GM18873 (cell line): Measurements from ENCODE around the gene KSR2.
"Not testable (repeated sequence)": the region's sequence is repeated elsewhere in the genome, so short reads cannot be mapped to it uniquely, and the experiment has no call there.

ENCODE experiments used
- ATAC-seq: cut with Tn5 transposase; IDR thresholded peaks from one replicate; pipeline ENCODE4 v1.9.1; 2021; ENCODE audit warnings: mild to moderate bottlenecking, moderate library complexity, moderate number of reproducible peaks; ENCODE audit not compliant: unreplicated experiment, low FRiP score

The KSR2 gene

GRCh38 chr12:117830471-117830870, 138.3 kb downstream of the KSR2 start:
- no peak for ATAC-seq

GRCh38 chr12:117829108-117829507, 139.7 kb downstream of the KSR2 start:
- ATAC-seq: no peak

- no peak for ATAC-seq
Measured at GRCh38 chr12:117827660-117828059, 141.1 kb downstream of the KSR2 start.

- no peak for ATAC-seq
Measured at GRCh38 chr12:117825827-117826226, 143.0 kb downstream of the KSR2 start.

GRCh38 chr12:117821480-117822175, 147.2 kb downstream of the KSR2 start:
- ATAC-seq: no peak

- no peak for ATAC-seq
Measured at GRCh38 chr12:117820216-117820907, 148.4 kb downstream of the KSR2 start.

GRCh38 chr12:117819160-117819559, 149.6 kb downstream of the KSR2 start:
- no peak for ATAC-seq

GRCh38 chr12:117818400-117818799, 150.4 kb downstream of the KSR2 start:
- ATAC-seq: no peak

- ATAC-seq: no peak
Measured at GRCh38 chr12:117809509-117809908, 159.3 kb downstream of the KSR2 start.

GRCh38 chr12:117807946-117808345, 160.8 kb downstream of the KSR2 start:
- no peak for ATAC-seq

- no peak for ATAC-seq
Measured at GRCh38 chr12:117807355-117807754, 161.4 kb downstream of the KSR2 start.

GRCh38 chr12:117805865-117806264, 162.9 kb downstream of the KSR2 start:
- ATAC-seq: no peak

GRCh38 chr12:117803001-117803400, 165.8 kb downstream of the KSR2 start:
- ATAC-seq: no peak

GRCh38 chr12:117800711-117801110, 168.1 kb downstream of the KSR2 start:
- not testable (repeated sequence) for ATAC-seq

GRCh38 chr12:117797202-117797601, 171.6 kb downstream of the KSR2 start:
- no peak for ATAC-seq

GRCh38 chr12:117792877-117793424, 175.8 kb downstream of the KSR2 start:
- ATAC-seq: no peak

GRCh38 chr12:117792471-117792870, 176.3 kb downstream of the KSR2 start:
- no peak for ATAC-seq

- ATAC-seq: no peak
Measured at GRCh38 chr12:117790948-117791347, 177.8 kb downstream of the KSR2 start.

GRCh38 chr12:117790198-117790597, 178.6 kb downstream of the KSR2 start:
- no peak for ATAC-seq

GRCh38 chr12:117789195-117789912, 179.4 kb downstream of the KSR2 start:
- ATAC-seq: no peak

- ATAC-seq: no peak
Measured at GRCh38 chr12:117778656-117779055, 190.1 kb downstream of the KSR2 start.
